Small intestine (tissue), 7 donors: ENCODE data around the gene GNB1L. TPM values are rescaled to one million over a fixed set of nuclear protein-coding genes. Genes with fewer than 3 reads are reported as not detected.

Experiments used
- DNase-seq, 2 donors: peaks; one replicate each; pipeline versions ENCODE4 v3.0.0 to v3.0.0-alpha.2; 2013
- FAIRE-seq: peaks from 2 replicates; lab custom pipeline; 2012; peaks lifted over from hg19 to GRCh38; lab: Jason Lieb, UNC
- H3K27ac ChIP-seq, 3 donors: one replicate each; pipeline ENCODE4 v1.5.1; 2013; ENCODE audit warnings: low read length in 2 of 3, mild to moderate bottlenecking in 2 of 3, control low read depth in 1 of 3, inconsistent platforms in 1 of 3, low read depth in 1 of 3, moderate library complexity in 1 of 3
- H3K27me3 ChIP-seq, 3 donors: one replicate each; pipeline ENCODE4 v1.6.1; 2013; ENCODE audit warnings: low read length in 3 of 3, inconsistent platforms in 1 of 3; ENCODE audit not compliant: control insufficient read depth in 3 of 3, insufficient read depth in 3 of 3
- H3K36me3 ChIP-seq, 3 donors: one replicate each; pipeline ENCODE4 v1.6.1; 2013; ENCODE audit warnings: low read length in 3 of 3, inconsistent platforms in 1 of 3, low read depth in 1 of 3, mild to moderate bottlenecking in 1 of 3, moderate library complexity in 1 of 3; ENCODE audit not compliant: control insufficient read depth in 3 of 3, insufficient read depth in 2 of 3
- H3K4me1 ChIP-seq, 3 donors: one replicate each; pipeline ENCODE4 v1.6.1; 2013; ENCODE audit warnings: low read length in 2 of 3, inconsistent platforms in 1 of 3, low read depth in 1 of 3, mild to moderate bottlenecking in 1 of 3, moderate library complexity in 1 of 3; ENCODE audit not compliant: control insufficient read depth in 3 of 3, insufficient read depth in 2 of 3
- H3K4me3 ChIP-seq, 3 donors: one replicate each; pipeline ENCODE4 v1.5.1; 2013; ENCODE audit warnings: low read length in 3 of 3, control low read depth in 1 of 3, inconsistent platforms in 1 of 3, low read depth in 1 of 3, mild to moderate bottlenecking in 1 of 3, moderate library complexity in 1 of 3
- H3K9me3 ChIP-seq, 2 donors: one replicate each; pipeline ENCODE4 v1.6.1; 2013; ENCODE audit warnings: low read depth in 1 of 2, low read length in 1 of 2; ENCODE audit not compliant: control insufficient read depth in 2 of 2, insufficient read depth in 1 of 2
- WGBS, 3 donors: extraction: QIAGEN DNeasy Blood & Tissue Kit; methylation state at CpG; one replicate each; pipeline ENCODE4 v1.1.7; 2013; 5-methylcytosine and 5-hydroxymethylcytosine counted together
- polyA plus RNA-seq, 4 donors: library from polyadenylated mRNA; stranded (reverse) in 3 of 4; unstranded in 1 of 4; fragments of 200-250 nt in 3 of 4; fragments of 120-200 nt in 1 of 4; gene quantifications; one replicate each; pipeline versions ENCODE4 v1.2.1 to v1.2.3, GENCODE V29; 2013
- donor health status: healthy with polysubstance abuse.
- donor health status: control.
- donor health status: control.
- donor health status: Bipolar disorder and iron deficiency.
- donor health status: healthy.

The GNB1L gene
- polyA plus RNA-seq, 4 donors: 4.0 to 18.9 (median 9.8) TPM

DNA sequence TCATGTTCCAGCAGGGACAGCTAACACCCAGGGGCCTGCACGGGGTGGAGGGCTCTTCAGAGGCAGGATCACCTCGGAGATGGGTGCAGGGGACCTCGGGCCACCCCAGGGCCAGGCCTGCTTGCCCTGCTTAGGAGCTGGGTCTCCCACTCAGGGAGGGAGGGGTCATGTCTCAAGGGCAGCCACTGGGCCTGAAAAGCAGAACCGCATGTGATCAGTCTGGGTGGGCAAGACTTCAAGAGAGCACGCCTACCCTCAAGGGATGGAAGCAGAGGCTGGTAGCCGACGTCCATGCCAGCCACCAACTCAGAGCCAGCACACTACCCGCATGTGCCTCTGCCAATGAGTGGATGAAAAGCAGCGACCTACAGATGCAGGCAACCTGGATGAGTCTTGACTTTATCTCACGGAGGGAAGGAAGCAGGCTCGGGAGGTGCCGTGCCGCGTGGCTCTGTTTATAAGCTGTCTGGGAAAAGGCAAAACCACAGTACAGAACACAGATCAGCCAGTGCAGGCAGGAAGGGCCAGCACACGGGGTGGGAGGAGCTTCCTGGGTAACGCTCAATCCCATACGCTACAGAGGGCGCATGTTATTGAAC, 78.1 kb downstream of the GNB1L start:
- no peak for DNase-seq
- H3K4me1 ChIP-seq: no peaks in the 10 kb centered on the region
- WGBS, 3 donors: 41 to 54% (median 46%) methylated on average over 17 to 18 of the region's 18 CpGs
- no peaks in the 10 kb centered on the region for H3K9me3 ChIP-seq
- no peaks in the 10 kb centered on the region for H3K36me3 ChIP-seq
- FAIRE-seq: no peak
- H3K4me3 ChIP-seq: no peak overlapping the region
- no peak overlapping the region for H3K27ac ChIP-seq
- H3K27me3 ChIP-seq: peaks cover 0 to 49% (median 13%) of the 10 kb centered on the region in 3 donors

DNA sequence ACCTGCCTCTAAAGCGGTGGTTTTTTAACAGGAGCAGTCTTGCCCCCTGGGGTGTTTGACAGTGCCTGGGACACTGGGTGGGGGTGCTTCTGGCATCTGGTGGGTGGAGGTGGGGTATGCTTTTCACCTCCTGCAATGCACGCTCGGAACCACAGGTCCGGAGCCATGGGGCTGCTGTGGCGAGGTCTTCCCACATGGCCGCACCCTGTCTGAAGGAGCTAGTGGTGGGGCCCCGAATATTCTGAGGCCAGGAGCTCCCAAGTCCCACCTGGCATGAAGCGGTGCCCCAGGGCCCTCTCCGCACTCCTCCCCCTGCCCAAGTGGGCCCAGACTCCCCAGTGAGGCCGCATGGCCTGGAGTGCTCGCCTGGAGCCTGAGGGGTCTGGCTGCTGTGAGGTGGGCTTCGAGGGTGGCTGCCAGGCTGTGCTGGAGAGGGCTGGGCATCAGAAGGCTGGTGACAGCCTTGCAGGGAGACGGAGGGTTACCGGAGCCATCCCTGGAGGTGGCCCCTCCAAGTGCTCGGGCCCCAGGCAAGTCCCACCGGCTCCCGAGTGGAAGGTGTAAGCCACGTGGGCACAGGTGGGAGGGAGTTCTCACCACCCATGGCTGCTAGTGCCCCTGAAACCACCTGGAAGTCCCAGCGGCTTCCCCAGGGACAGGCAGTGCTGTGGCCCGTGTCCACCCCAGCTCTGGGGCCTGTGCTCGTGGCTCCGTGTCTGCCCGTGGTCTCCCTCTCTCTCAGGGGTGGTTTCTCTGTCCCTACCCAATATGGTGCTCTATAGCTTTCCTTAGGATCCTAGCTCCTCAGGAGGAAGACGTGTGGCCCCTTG, 79.0 kb downstream of the GNB1L start:
- Histone ChIP-seq H3K36me3 (no peaks in the 10 kb centered on the region), H3K9me3 (no peaks in the 10 kb centered on the region), H3K4me1 (no peaks in the 10 kb centered on the region), H3K27ac (no peak overlapping the region), H3K4me3 (no peak overlapping the region), H3K27me3 (peaks cover 0 to 54% (median 15%) of the 10 kb centered on the region in 3 donors)
- DNase-seq (no peak), FAIRE-seq (no peak)
- 78 to 89% (median 85%) methylated on average over 21 to 24 of the region's 24 CpGs for WGBS, 3 donors

DNA sequence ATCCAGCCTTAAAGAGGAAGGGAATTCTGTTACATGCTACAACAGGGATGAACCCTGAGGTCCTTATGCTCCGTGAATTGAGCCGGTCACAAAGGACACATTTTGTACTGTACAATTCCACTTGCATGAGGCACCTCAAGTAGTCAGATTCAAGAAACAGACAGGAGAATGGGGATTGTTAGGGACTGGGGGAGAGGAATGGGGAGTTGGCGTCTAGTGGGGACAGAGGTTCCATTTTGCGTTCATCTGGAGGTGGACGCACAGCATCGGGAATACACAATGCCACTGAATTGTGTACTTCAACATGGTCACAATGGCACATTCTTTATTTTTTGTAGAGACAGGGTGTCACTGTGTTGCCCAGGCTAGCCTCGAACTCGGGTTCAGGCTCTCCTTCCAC, 80.0 kb downstream of the GNB1L start:
- no peak for FAIRE-seq
- 89 to 93% (median 91%) methylated on average over 8 of the region's 8 CpGs for WGBS, 3 donors
- H3K27me3 ChIP-seq: peaks cover 3 to 60% (median 17%) of the 10 kb centered on the region in 3 donors

GRCh38 chr22:19773470-19774040, 81.1 kb downstream of the GNB1L start:
- peaks cover 3 to 66% (median 16%) of the 10 kb centered on the region in 3 donors for H3K27me3 ChIP-seq
- no peak for FAIRE-seq

More for the DNA sequence above, 80.0 kb downstream of the GNB1L start:
- no peaks in the 10 kb centered on the region for H3K9me3 ChIP-seq
- no peak overlapping the region for H3K4me3 ChIP-seq
- DNase-seq: no peak
- H3K4me1 ChIP-seq: no peaks in the 10 kb centered on the region
- no peaks in the 10 kb centered on the region for H3K36me3 ChIP-seq
- no peak overlapping the region for H3K27ac ChIP-seq

DNA sequence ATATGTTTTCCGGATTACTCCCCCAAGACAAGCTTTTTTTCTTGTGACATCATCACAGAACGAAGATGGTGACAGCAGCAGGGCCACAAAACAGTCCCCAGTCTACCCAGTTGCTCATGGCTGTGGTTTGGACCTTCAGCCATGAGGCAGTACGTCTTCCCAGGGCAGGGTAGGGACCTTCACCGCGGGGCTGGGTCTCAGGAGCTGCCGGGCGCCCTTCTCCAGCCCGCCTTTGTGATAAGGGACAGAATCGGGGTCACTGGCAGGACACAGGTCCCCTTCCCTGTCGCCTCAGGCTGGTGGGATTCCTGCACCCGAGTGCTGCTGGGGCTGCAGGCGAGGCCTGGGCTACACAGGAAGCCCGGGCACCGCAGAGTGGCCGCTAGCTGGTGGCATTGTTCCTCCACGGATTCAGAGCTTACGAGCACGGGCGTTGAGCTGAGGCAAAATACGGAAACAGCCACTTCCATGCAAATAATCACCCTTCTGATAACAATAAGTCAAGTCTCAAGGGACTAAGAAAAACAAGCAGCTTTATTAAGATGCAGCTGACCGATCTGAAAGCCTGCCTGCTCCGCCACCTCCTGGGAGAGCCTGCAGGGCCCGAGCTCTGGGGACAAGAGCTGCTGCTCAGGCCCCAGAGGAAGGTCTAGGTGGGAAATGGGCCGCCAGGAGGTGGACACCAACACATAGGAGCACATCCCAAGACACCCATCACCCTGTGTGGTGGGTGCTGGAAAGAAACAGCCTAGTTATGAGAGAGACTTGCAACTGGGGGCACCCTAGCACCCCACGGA, 81.8 kb downstream of the GNB1L start:
- WGBS, 3 donors: 39 to 45% (median 39%) methylated on average over 25 of the region's 25 CpGs
- DNase-seq (no peak), FAIRE-seq (no peak)
- H3K27me3 ChIP-seq: peaks cover 3 to 70% (median 23%) of the 10 kb centered on the region in 3 donors
- H3K27ac ChIP-seq: no peak overlapping the region
- no peaks in the 10 kb centered on the region for H3K4me1 ChIP-seq
- no peaks in the 10 kb centered on the region for H3K9me3 ChIP-seq
- H3K4me3 ChIP-seq: no peak overlapping the region
- H3K36me3 ChIP-seq: no peaks in the 10 kb centered on the region

More at GRCh38 chr22:19773470-19774040, 81.1 kb downstream of the GNB1L start:
- Histone ChIP-seq H3K27ac (no peak overlapping the region), H3K4me3 (no peak overlapping the region), H3K9me3 (no peaks in the 10 kb centered on the region), H3K36me3 (no peaks in the 10 kb centered on the region), H3K4me1 (no peaks in the 10 kb centered on the region)
- DNase-seq: no peak
- 73 to 81% (median 81%) methylated on average over 8 to 9 of the region's 9 CpGs for WGBS, 3 donors

DNA sequence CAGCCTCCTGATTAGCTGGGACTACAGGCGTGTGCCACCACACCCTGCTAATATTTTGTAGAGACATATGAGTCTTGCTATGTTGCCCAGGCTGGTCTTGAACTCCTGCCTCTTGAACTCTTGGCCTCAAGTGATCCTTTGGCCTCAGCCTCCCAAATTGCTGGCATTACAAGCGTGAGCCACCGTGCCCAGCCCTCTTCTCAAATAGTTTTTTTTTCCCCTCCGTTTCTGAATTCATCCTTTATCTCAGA, 82.3 kb downstream of the GNB1L start:
- 40 to 58% (median 46%) methylated on average over 4 of the region's 4 CpGs for WGBS, 3 donors

GRCh38 chr22:19770349-19771220, 84.1 kb downstream of the GNB1L start:
- DNase-seq (no peak), FAIRE-seq (no peak)
- peaks cover 8 to 77% (median 28%) of the 10 kb centered on the region in 3 donors for H3K27me3 ChIP-seq
- no peaks in the 10 kb centered on the region for H3K36me3 ChIP-seq
- H3K27ac ChIP-seq: no peak overlapping the region
- no peak overlapping the region for H3K4me3 ChIP-seq
- no peaks in the 10 kb centered on the region for H3K9me3 ChIP-seq
- 55 to 80% (median 63%) methylated on average over 25 of the region's 25 CpGs for whole genome bisulfite sequencing, 3 donors
- H3K4me1 ChIP-seq: peaks cover 0 to 3% (median 0%) of the 10 kb centered on the region in 3 donors

More for the DNA sequence above, 82.3 kb downstream of the GNB1L start:
- FAIRE-seq: no peak
- H3K9me3 ChIP-seq: no peaks in the 10 kb centered on the region
- H3K4me3 ChIP-seq: no peak overlapping the region
- H3K27ac ChIP-seq: no peak overlapping the region
- no peak for DNase-seq
- no peaks in the 10 kb centered on the region for H3K4me1 ChIP-seq
- peaks cover 5 to 74% (median 27%) of the 10 kb centered on the region in 3 donors for H3K27me3 ChIP-seq
- no peaks in the 10 kb centered on the region for H3K36me3 ChIP-seq
